GM18520 (cell line): Measurements from ENCODE around the gene C1orf167.

Source experiments
- ATAC-seq: cut with Tn5 transposase; IDR thresholded peaks from one replicate; pipeline ENCODE4 v1.9.1; 2021; ENCODE audit not compliant: unreplicated experiment

Gene C1orf167

GRCh38 chr1:11782127-11782708, 20.2 kb downstream of the C1orf167 start:
- ATAC-seq: no peak

- no peak for ATAC-seq
Observed at GRCh38 chr1:11783556-11783955, 21.6 kb downstream of the C1orf167 start.

DNA sequence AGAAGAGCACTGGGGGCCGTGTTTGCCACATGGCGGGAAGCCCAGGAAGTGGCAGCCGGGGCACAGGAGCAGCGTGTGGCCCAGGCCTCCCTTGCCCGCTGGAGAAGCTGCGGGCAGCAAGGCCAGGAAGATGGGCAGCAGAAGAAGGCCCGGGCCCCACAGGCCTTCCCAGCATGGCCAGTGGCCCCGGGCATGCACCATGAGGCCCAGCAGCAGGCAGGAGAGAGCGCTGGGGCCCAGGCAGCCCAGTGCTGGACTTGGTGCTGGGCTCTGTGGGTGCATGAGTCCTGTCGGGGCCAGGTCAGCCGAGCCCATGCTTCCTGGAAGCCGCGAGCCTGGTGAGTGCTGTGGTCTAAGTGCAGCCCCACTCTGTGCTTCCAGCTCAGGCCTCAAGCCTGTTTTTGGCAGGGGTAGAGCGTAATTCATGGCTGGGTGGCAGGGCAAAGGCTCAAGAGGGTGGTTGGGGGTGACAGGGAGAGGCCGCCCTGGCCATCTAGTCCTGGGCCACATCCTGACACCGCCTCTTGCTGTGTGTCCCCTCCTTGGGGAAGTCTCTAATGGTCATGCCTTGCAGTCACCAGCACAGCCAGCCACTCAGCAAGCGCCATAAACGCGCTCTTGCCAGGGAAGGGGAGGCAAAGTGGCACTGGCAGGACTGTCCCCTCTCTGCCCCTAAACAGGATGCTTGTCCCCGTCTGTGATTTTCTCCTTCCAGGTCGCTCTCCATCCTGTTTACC, 22.4 kb downstream of the C1orf167 start:
- ATAC-seq: no peak

DNA sequence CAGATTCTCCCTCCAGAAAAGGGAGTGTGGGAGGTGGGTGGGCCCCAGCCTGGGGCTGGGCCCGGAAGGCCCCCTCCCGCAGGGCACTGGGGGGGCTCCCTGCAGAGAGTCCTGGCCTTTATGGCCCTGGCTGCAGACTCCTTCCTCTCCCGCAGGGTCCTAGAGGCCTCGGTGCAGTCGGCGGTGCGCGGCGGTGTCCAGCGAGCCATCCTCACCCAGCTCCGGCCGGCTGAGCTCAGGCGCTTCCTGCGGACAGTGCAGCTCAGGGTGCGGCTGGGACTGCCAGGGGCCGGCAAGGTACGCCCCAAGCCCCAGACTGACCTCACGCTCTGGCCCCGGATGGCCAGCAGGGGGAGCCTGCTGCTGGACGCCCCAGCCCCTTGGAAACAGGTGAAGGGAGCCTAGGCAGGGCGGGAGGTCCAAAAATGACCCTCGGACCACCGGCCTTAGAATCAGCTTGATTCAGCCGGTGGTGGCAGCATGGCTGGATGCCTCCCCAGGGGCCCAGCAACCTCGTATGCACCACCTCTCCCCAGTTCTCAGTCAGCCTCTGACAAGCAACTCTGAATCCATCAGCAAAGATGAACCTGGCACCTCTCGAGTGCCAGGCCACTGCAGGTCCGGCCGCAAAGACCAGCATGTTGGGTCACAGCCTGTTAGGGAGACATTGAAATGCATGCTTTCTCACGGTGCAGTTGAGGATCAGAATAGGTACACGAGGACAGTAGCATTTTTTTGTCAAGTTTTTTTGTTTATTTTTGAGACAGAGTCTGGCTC, 23.2 kb downstream of the C1orf167 start:
- ATAC-seq: no peak

DNA sequence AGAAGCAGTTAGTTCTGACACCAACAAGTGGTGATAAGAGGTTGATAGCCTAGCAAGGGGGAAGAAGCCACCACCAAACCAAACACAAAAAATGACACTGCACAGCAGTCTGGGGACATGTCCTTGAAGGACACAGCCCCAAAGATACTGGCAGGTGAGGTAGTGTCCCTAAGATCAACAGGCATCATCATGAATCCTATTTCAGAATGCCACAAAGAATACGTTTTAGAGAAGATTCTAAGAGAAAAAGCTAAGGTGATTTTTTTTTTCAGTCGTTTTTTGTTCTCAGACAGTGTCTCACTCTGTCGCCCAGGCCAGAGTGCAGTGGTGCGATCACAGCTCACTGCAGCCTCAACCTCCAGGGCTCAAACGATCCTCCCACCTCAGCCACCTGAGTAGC, 24.2 kb downstream of the C1orf167 start:
- no peak for ATAC-seq

DNA sequence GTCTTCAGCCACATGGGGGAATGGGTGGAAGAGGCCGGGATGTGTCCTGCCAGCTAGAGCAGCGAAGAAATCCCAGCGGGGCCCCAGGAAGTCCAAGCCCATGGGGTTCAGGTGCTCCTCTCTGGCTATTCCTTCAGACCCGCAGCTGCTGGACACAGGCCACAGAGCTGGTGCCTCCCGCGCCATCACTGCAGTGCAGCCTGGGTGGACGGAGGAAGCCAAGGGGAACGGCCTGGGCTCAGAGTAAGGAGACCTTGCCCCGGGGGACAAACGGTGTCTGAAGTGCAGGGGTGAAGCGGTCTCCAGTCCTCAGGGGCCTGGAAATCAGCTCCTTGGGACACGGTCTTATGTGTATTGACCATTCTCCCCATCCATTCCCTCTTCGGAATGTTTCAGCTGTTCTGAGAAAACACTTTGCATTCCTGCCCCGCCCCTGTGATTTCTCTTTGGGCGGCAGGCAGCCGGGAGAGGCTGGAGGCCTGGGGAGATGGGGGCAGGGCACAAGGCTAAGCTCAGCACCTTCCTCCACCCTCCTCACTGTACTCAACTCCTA, 25.3 kb downstream of the C1orf167 start:
- no peak for ATAC-seq

DNA sequence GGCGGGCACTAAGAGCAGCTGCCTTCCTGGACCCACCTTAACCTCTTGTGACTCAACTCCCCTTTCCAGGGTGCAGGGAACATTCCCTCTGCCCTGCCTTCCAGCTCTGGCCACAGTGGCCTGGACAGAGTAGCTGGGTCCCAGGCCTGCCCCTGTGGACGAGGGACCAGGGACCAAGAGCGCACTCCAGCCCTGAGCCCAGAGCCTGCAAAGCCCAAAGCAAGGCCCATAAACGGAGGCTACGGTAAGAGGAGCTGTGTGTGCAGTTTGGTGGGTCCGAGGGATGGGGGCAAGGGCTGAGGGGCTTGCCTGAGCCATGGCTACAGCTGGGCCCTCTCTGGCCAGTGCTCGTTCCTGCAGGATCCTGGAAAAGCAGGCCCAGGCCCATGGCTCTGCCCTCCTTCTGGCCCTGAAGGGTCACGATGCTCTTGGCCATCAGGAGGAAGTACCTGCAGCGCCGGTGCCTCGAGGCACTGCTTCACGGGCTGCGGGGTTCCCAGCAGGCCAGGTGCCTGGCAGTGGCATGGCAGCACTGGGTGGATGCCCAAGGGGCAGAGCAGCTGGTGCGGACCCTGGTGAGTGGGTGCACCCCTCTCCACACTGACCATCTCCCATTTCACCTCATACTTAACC, 25.9 kb downstream of the C1orf167 start:
- no peak for ATAC-seq

DNA sequence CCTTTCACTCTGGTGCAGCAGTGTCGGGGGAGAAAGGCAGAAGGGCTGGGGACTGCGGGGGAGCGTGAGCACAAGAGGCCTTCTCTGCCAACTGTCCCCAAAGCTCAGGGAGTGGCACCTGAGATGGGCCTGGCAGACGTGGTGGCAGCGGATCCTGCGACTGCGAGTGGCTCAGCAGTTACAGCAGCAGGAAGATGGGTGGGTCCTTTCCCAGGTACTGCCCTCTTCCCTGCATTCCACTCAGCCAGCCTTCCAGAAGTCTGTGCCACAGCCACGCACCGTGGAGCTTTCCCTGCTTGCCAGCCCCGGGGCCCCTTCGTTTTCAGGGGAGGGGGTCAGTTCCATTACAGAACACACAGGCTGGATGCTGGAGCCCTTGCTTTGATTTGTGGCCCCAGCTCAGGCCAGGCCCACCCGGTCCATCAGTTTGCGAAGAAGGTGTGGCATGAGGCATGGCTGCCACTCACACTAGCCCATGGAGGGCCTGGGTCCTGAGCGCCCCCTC, 26.6 kb downstream of the C1orf167 start:
- no peak for ATAC-seq

DNA sequence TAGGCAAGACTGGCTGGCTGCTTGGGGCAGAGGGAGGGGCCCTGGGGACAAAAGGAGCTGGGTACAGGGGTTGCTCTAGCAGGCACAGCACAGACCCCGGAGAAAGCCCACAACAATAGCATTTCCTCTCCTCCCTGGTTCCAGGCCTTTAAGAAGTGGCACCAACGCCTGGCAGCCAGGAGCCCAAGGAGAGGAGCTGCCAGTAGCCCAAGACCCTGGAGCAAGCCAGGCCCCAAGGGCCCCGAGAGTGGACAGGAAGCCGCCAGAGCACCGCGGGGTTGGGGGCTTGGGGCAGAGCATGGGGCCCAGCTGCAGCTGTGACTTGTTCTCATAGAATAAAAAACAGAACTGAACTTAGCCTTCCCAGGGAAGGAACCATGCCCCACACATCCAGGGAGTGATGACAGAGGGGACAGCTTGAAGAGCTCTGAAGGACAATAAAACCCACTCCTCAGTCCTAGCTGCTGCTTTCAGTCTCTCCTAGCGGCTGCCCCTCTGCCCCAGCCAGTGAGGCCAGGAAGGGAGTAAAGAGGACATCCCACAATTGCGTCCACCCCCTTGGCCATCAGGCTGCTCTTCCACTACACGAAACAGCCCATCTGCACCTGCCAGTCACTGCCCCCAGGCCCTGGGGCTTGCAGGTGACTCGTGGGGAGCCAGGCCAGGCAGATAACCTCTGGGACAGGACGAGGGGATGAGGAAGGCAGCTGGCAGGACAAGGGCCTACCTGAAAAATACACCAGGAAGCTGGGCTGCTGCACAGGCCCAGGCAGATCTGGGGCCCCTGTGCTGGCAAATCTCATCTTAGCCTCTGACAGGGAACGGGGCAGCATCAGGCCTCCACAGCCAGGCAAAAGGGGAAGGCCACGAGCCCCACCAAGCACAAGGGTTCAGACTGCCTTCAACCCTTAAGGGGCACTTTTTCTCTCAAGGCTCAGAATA, 27.4 kb downstream of the C1orf167 start:
- ATAC-seq: no peak

DNA sequence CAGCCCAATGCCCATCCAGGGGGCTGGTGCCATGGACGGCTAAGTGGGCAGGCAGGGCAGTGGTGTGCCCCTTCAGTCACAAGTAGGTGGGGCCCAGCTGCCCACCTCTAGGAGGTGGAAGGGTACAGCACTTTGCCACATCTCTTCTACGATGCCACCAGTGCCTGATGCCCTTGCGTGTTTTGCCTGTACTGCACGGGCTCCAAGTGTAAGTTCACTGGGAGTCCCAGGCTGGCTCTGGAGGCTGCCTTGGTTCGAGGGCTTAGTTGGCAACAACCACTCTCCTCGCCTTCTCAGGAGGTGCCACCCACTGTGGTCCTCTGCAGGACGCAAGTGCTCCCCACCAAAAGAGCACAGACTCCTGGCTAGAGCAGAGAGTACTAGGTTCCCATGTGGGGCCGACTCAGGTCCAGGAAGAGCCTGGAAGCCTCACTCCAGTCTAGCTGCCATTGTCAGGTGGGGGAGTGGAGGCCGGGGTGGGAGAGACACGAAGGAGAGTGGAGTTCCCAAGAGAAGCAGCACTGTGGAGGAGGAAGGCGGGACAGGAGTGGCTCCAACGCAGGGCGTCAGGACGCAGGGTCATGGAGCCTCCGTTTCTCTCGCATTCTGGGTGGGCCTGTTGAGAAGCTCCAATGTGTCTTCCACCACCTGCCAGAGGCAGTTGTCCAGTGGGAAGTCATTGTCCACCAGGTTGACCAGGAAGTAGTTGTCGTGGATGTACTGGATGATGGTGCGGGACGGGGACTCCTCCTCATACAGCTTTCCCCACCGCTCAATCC, 28.3 kb downstream of the C1orf167 start:
- no peak for ATAC-seq

- ATAC-seq: no peak
Observed at GRCh38 chr1:11790880-11791715, 29.1 kb downstream of the C1orf167 start.

DNA sequence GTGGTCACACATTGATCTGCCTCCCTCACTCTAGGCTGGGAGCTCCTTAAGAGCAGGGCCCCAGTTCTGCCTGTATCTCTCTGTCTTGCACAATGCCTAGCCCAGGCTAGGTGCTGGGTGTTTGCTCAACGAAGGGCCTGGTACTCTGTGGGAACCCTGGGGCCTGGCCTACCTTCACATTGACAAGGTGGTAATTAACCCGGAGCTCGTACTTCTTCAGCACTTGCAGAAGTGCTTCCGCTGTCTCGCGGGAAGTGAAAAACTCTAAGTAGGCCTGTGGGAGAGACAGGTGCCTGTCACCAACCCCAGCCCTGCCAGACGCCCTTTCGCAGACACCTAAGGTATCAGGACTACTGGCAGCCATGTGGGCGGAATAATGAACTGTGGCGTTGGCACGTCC, 30.1 kb downstream of the C1orf167 start:
- ATAC-seq: no peak

DNA sequence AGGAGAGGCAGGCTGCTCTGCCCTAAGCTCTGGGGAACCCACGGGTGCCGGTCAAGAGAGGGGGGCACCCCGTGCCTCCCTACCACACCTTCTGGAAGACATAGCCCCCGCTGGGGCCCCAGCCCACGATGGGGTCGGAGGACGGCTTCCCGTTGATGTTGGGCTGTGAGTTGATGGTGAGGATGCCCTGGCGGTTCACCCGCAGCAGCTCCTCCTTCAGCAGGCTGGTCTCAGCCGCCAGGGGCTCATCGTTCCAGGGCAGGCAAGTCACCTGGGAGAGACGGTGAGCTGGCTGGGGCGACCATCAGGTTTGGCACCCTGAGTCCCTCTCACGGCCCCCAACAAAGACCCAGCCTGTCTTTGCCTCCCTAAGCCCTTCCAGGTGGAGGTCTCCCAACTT, 31.8 kb downstream of the C1orf167 start:
- ATAC-seq: no peak

GRCh38 chr1:11794446-11795237, 32.6 kb downstream of the C1orf167 start:
- no peak for ATAC-seq

DNA sequence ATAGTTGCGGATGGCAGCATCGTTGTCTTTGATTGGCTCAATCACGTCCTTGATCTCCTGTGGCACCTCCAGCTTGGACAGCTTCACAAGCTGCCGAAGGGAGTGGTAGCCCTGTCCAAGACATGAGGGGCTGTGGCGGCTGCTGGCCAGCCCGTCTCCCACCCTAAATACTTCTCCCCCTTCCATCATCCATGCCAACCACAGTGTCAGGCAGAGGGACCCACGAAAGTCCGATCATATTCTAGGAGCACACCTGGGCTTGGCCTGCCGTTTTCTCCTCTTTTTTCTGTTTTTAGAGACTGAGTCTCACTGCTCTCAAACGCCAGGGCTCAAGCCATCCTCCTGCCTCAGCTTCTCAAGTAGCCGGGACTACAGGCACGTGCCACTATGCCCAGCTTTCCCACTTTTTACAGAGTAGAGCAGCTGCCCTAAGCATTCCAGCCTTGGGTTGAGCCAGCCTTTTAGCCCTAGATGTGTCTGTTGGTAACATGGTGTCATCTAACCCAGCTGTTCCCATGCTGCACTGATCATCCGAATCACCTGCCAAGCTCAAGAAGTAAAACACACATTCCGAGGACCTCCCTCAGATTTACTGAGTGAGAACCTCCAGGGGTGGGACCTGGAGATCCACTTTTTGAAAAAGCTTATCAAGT, 33.4 kb downstream of the C1orf167 start:
- no peak for ATAC-seq

DNA sequence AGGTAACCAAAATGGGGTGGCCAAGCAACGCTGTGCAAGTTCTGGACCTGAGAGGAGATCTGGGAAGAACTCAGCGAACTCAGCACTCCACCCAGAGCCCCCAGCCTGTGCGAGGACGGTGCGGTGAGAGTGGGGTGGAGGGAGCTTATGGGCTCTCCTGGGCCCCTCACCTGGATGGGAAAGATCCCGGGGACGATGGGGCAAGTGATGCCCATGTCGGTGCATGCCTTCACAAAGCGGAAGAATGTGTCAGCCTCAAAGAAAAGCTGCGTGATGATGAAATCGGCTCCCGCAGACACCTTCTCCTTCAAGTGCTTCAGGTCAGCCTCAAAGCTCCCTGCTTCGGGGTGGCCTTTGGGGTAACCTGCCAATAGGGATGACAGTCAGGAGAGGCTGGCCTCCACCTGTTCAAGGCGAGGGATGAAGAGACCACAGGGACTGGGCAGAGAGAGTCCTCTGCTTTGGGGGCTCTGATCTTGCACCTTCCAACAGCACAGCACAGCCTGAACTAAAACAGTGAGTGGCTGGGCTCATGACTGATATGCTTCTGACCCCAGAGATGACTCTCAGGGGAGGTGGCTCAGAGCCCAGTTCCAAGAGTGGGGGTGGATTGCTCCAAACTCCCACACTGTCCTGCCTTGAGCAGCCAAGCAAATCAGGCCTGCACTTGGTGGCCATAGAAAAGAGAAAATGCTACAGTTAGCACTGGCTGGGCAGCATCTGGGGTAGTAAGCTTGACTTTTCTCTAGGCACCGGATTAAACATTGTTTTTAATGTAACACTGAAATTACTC, 34.2 kb downstream of the C1orf167 start:
- no peak for ATAC-seq
